ENCODE data around the gene IL12RB1.
A peak's percentile ranks its signal among the peaks of the same experiment; 100 is the strongest.

The IL12RB1 gene

GRCh38 chr19:18099623-18099995 lies 12.9 kb upstream of the IL12RB1 start:
- TF ChIP-seq CTCF (IDR thresholded peaks at IDR 0.05; ENCODE audit: control extremely low read depth, extremely low read depth, low read depth, missing control alignments) = no peak
- POLR2A ChIA-PET = interaction anchor here (0.7 kb wide), 1 partner anchor 11 kb away, joined by 7 read pairs; no protein-coding TSS in a partner anchor
- CTCF ChIA-PET = interaction anchor here (1.0 to 3.4 kb wide), 2 partner anchors 13 to 69 kb away, joined by 3 to 28 read pairs; no protein-coding TSS in a partner anchor

GRCh38 chr19:18098891-18099622 lies 12.3 kb upstream of the IL12RB1 start:
- peak; percentile 84 for DNase-seq (ENCODE audit: extremely low spot score)
- ChIA-PET CTCF (interaction anchor here (1.0 to 3.4 kb wide), 3 partner anchors 8 to 69 kb away, joined by 3 to 28 read pairs (median 7); no protein-coding TSS in a partner anchor), POLR2A (interaction anchor here (0.6 to 1.0 kb wide), 4 partner anchors 10 to 182 kb away, joined by 4 to 7 read pairs (median 5); partner anchors contain the start of gene JUND)
- no peak for TF ChIP-seq CTCF (IDR thresholded peaks at IDR 0.05; ENCODE audit: control extremely low read depth, extremely low read depth, low read depth, missing control alignments)

More at GRCh38 chr19:18099623-18099995, 12.9 kb upstream of the IL12RB1 start:
- no peak for DNase-seq (ENCODE audit: extremely low spot score)

GRCh38 chr19:18097993-18098890 lies 11.5 kb upstream of the IL12RB1 start:
- no peak for TF ChIP-seq CTCF (IDR thresholded peaks at IDR 0.05; ENCODE audit: control extremely low read depth, extremely low read depth, low read depth, missing control alignments)
- POLR2A ChIA-PET = interaction anchor here (0.6 to 1.0 kb wide), 3 partner anchors 12 to 183 kb away, joined by 4 to 5 read pairs (median 5); partner anchors contain the start of gene JUND
- no peak for DNase-seq (ENCODE audit: extremely low spot score)
- CTCF ChIA-PET = interaction anchor here (1.0 to 3.4 kb wide), 6 partner anchors 9 to 91 kb away, joined by 3 to 28 read pairs (median 4); partner anchors contain the start of genes ARRDC2 and IL12RB1

DNA sequence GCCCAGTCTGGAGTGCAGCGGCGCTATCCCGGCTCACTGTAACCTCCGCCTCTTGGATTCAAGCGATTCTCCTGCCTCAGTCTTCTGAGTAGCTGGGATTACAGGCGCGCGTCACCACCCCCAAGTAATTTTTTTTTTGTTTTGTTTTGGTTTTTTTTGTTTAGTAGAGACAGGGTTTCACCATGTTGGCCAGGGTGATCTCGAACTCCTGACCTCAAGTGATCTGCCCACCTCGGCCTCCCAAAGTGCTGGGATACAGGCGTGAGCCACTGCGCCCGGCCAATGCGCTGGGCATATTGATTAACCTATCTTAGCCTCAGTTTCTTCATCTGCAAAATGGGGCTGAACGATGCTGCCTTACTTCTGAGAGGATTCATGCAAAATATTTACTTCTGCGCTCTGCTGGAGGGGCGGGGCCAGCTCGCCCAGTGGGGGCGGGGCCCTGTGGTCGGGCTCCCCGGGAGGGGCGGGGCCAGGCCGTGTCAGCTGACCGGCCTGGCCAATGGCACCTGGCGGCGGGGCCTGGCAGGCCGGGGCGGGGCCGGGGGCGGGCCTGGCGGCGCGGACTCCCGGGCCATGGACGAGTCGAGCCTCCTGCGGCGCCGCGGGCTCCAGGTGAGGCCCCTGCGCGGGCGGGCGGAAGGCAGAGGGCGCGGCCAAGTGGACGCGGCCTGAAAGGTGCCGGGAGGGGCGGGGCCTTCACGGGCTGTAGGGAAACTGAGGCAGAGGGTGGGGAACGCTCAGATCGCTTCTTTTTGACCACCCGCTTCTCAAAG lies 10.7 kb upstream of the IL12RB1 start, which contains the start of gene MAST3:
Gene MAST3, plus strand, starts transcription at position 562 of the 776 bp plus-strand sequence. Its CDS starts 15 bp downstream, at position 577.
- TF ChIP-seq CTCF (IDR thresholded peaks at IDR 0.05; ENCODE audit: control extremely low read depth, extremely low read depth, low read depth, missing control alignments) = no peak
- POLR2A ChIA-PET = no interaction called here
- DNase-seq (ENCODE audit: extremely low spot score) = peak; percentile 98
- CTCF ChIA-PET = interaction anchor here (1.1 to 3.4 kb wide), 5 partner anchors 10 to 90 kb away, joined by 3 to 28 read pairs (median 6); partner anchors contain the start of genes ARRDC2 and IL12RB1

GRCh38 chr19:18096258-18096657 lies 9.5 kb upstream of the IL12RB1 start:
- CTCF ChIA-PET = no interaction called here
- DNase-seq (ENCODE audit: extremely low spot score) = no peak
- TF ChIP-seq CTCF (IDR thresholded peaks at IDR 0.05; ENCODE audit: control extremely low read depth, extremely low read depth, low read depth, missing control alignments) = no peak
- POLR2A ChIA-PET = no interaction called here
